HepG2 (cell line): Measurements from ENCODE around the gene GRIK1. TPM values are rescaled to one million over a fixed set of nuclear protein-coding genes. Genes with fewer than 3 reads are reported as not detected.

ENCODE experiments used
- ATAC-seq: fragments of 200-7000 bp; cut with Tn5 transposase; 3 replicates; pipeline ENCODE4 v1.9.1; 2020; ENCODE audit warnings: mild to moderate bottlenecking, moderate library complexity
- BruUV-seq: library from RNA; stranded (reverse); fragments of 400-500 nt; replicated peaks from 2 replicates; lab custom pipeline; 2021; lab: Mats Ljungman, UMichigan
- CTCF ChIA-PET: fragments of 300-600 bp; formaldehyde crosslinking; extraction: SDS; loops from one replicate; lab custom pipeline; 2021; ENCODE audit warnings: low total read pairs, inconsistent platforms, low intra/inter-chr PET ratio; lab: Yijun Ruan, JAX
- POLR2A ChIA-PET: fragments of 350-600 bp; sonication (Branson Sonifier 250); formaldehyde crosslinking; loops from one replicate; lab custom pipeline; 2020; ENCODE audit warnings: antibody characterized with exemption, inconsistent platforms; lab: Yijun Ruan, JAX
- DNase-seq: peaks from one replicate; pipeline ENCODE4 v3.0.0-alpha.2; 2015; ENCODE audit warnings: low spot score
- FAIRE-seq: peaks from 3 replicates; lab custom pipeline; 2011; peaks lifted over from hg19 to GRCh38; lab: Jason Lieb, UNC
- H2AFZ ChIP-seq: one replicate; pipeline ENCODE4 v1.6.1; 2011; ENCODE audit warnings: low read length, inconsistent platforms
- H3K27ac ChIP-seq: fragments of 300-600 bp; 3 replicates; pipeline ENCODE4 v1.8.0; 2011; ENCODE audit warnings: mixed run types, mild to moderate bottlenecking, mixed read lengths, low read length, inconsistent platforms; ENCODE audit not compliant: insufficient read depth; ENCODE audit errors: extremely low read length
- H3K27me3 ChIP-seq, 2 experiments: fragments of 200-600 bp in 1 of 2; 2 replicates in 1 of 2; 3 replicates in 1 of 2; pipeline versions ENCODE4 v1.6.0 to v1.8.0; 2011; ENCODE audit warnings: low read length in 2 of 2, mild to moderate bottlenecking in 2 of 2, moderate library complexity in 2 of 2, inconsistent platforms in 1 of 2; ENCODE audit not compliant: insufficient read depth in 2 of 2, control insufficient read depth in 1 of 2
- H3K36me3 ChIP-seq, 2 experiments: fragments of 200-600 bp in 1 of 2; replicated peaks in 1 of 2; 2 replicates in 1 of 2; 3 replicates in 1 of 2; pipeline versions ENCODE4 v1.5.1 to v1.8.0; 2011; ENCODE audit warnings: low read length in 2 of 2, inconsistent platforms in 1 of 2; ENCODE audit not compliant: insufficient read depth in 2 of 2, control insufficient read depth in 1 of 2
- H3K4me1 ChIP-seq: 2 replicates; pipeline ENCODE4 v1.5.1; 2012; ENCODE audit warnings: low read length, inconsistent platforms; ENCODE audit not compliant: insufficient read depth
- H3K4me2 ChIP-seq: 2 replicates; pipeline ENCODE4 v1.6.0; 2011; ENCODE audit warnings: low read depth, low read length, inconsistent platforms
- H3K4me3 ChIP-seq, 3 experiments: fragments of 200-600 bp in 1 of 3; sonication (generic), shearing (Covaris generic) in 1 of 3; replicated peaks in 1 of 3; 2 replicates each; pipeline ENCODE4 v1.5.1; 2011 to 2016; ENCODE audit warnings: low read length in 3 of 3, inconsistent platforms in 2 of 3, low read depth in 2 of 3, mild to moderate bottlenecking in 2 of 3, control low read depth in 1 of 3, mixed read lengths in 1 of 3; ENCODE audit not compliant: insufficient read depth in 1 of 3
- H3K79me2 ChIP-seq: one replicate; pipeline ENCODE4 v1.6.1; 2011; ENCODE audit warnings: low read length, inconsistent platforms; ENCODE audit not compliant: insufficient read depth
- H3K9ac ChIP-seq: 2 replicates; pipeline ENCODE4 v1.6.0; 2011; ENCODE audit warnings: mild to moderate bottlenecking, low read depth, low read length, inconsistent platforms; ENCODE audit not compliant: insufficient read depth
- H3K9me3 ChIP-seq: 2 replicates; pipeline ENCODE4 v1.5.1; 2012; ENCODE audit warnings: mild to moderate bottlenecking, low read length
- H4K20me1 ChIP-seq: 2 replicates; pipeline ENCODE4 v1.6.0; 2011; ENCODE audit warnings: inconsistent platforms, mild to moderate bottlenecking, low read length, moderate library complexity; ENCODE audit not compliant: insufficient read depth
- ESRRA ChIP-seq: sonication (generic); formaldehyde crosslinking; IDR thresholded peaks from 2 replicates; pipeline ENCODE4 v1.5.1; 2020; ENCODE audit warnings: mild to moderate bottlenecking, low read depth, missing genetic modification reagents
- HDAC2 ChIP-seq: sonication (generic); formaldehyde crosslinking; IDR thresholded peaks from 2 replicates; pipeline ENCODE4 v1.4.0; 2020; ENCODE audit warnings: missing genetic modification reagents
- IRF2 ChIP-seq: IDR thresholded peaks from 2 replicates; pipeline ENCODE4 v1.6.1; 2018; ENCODE audit warnings: missing genetic modification reagents, missing compliant biosample characterization
- NPAS2 ChIP-seq: sonication (generic); formaldehyde crosslinking; IDR thresholded peaks from 2 replicates; pipeline ENCODE4 v1.8.0; 2022; ENCODE audit warnings: mild to moderate bottlenecking, missing genetic modification reagents, borderline replicate concordance
- PCBP1 ChIP-seq: fragments of 200-400 bp; formaldehyde crosslinking; IDR thresholded peaks from 2 replicates; pipeline ENCODE4 v1.6.1; 2017; ENCODE audit warnings: mild to moderate bottlenecking, low read depth, low read length, borderline replicate concordance
- TCF7L2 ChIP-seq: IDR thresholded peaks from 2 replicates; pipeline ENCODE4 v1.6.1; 2011; ENCODE audit warnings: mild to moderate bottlenecking, low read depth, low read length, moderate library complexity
- TEF ChIP-seq: sonication (generic); formaldehyde crosslinking; IDR thresholded peaks from 2 replicates; pipeline ENCODE4 v1.5.0; 2020; ENCODE audit warnings: missing genetic modification reagents
- TMF1 ChIP-seq: sonication (generic); formaldehyde crosslinking; IDR thresholded peaks from 2 replicates; pipeline ENCODE4 v1.8.1; 2022; ENCODE audit warnings: low read depth, missing genetic modification reagents
- ZNF446 ChIP-seq: sonication (generic); formaldehyde crosslinking; IDR thresholded peaks from 2 replicates; pipeline ENCODE4 v1.5.0; 2020; ENCODE audit warnings: mild to moderate bottlenecking, missing genetic modification reagents
- ZNF496 ChIP-seq: sonication (generic); formaldehyde crosslinking; IDR thresholded peaks from 2 replicates; pipeline ENCODE4 v1.8.1; 2023; ENCODE audit warnings: mild to moderate bottlenecking, moderate library complexity, missing genetic modification reagents; ENCODE audit not compliant: insufficient replicate concordance
- WGBS: methylation state at CpG from one replicate; pipeline ENCODE4 v1.1.6; 2017; ENCODE audit warnings: low lambda C conversion rate; 5-methylcytosine and 5-hydroxymethylcytosine counted together
- in situ Hi-C: cut with HindIII; loops from 2 replicates; pipeline ENCODE4 v1.10.0; 2017; ENCODE audit warnings: low pct_unique_long_range_greater_than_20kb; ENCODE audit not compliant: extremely low pct_ligation_motif_present
- intact Hi-C: fragments of 100-400 bp; cut with micrococcal nuclease; formaldehyde crosslinking; loops from one replicate; pipeline ENCODE4 v1.10.0; 2022; ENCODE audit not compliant: unreplicated experiment
- polyA plus RNA-seq, 8 experiments: library from polyadenylated mRNA; depleted of rRNA in 3 of 8; stranded (reverse) in 7 of 8; unstranded in 1 of 8; fragments of >200 nt; fragmentation: Illumina TruSeq in 4 of 8; extraction: Trizol in 4 of 8; gene quantifications; 2 replicates each; pipeline versions ENCODE4 v1.2.1 to v1.2.3, GENCODE V29; 2011 to 2016; ENCODE audit warnings: low read depth in 4 of 8, missing spikeins in 1 of 8, mixed read lengths in 1 of 8; ENCODE audit not compliant: insufficient read depth in 1 of 8
- total RNA-seq, 5 experiments: library from RNA; depleted of rRNA; stranded (reverse); fragments of >200 nt; fragmentation: Illumina TruSeq; extraction: Trizol; gene quantifications; 2 replicates each; pipeline ENCODE4 v1.2.3, GENCODE V29; 2016; ENCODE audit warnings: low read depth in 1 of 5
- TF ChIP-seq, protein P1 (sequence below): sonication (generic); formaldehyde crosslinking; IDR thresholded peaks from 2 replicates; pipeline ENCODE4 v1.5.1; 2020; ENCODE audit warnings: missing genetic modification reagents, mild to moderate bottlenecking, borderline replicate concordance
- TF ChIP-seq, protein P2 (sequence below): IDR thresholded peaks from 2 replicates; pipeline ENCODE4 v1.6.1; 2016; ENCODE audit warnings: missing compliant biosample characterization, missing genetic modification reagents, borderline replicate concordance
- TF ChIP-seq, protein P3 (sequence below): sonication (generic); formaldehyde crosslinking; IDR thresholded peaks from 2 replicates; pipeline ENCODE4 v1.4.0; 2020; ENCODE audit warnings: mild to moderate bottlenecking, missing genetic modification reagents

The GRIK1 gene
- total and polyA plus RNA-seq, 2 of the 13 experiments (the other 11 are each of a cell fraction or from before 2014, with no cell fraction given), result not detected

GRCh38 chr21:29639366-29640079, 300.3 kb downstream of the GRIK1 start:
- Histone ChIP-seq H3K4me2 (no peak overlapping the region), H3K79me2 (no peaks in the 10 kb centered on the region), H3K27ac (no peak overlapping the region), H3K4me3 (no peak overlapping the region), H3K27me3 (no peaks in the 10 kb centered on the region), H3K9me3 (no peaks in the 10 kb centered on the region), H3K36me3 (no peaks in the 10 kb centered on the region), H2AFZ (no peak overlapping the region), H4K20me1 (no peaks in the 10 kb centered on the region), H3K9ac (no peak overlapping the region), H3K4me1 (no peaks in the 10 kb centered on the region)
- POLR2A ChIA-PET, result no interaction called here
- in situ Hi-C loops, result no loop called here
- FAIRE-seq, result no peak
- intact Hi-C loops, result no loop called here
- CTCF ChIA-PET, result no interaction called here
- 21% methylated on average over 5 of the region's 5 CpGs for WGBS
- ATAC-seq, result no peak
- no peak for TF ChIP-seq ESRRA
- TF ChIP-seq ZNF496 (CRISPR knock-in tag), result no peak
- TF ChIP-seq, protein P1, sequence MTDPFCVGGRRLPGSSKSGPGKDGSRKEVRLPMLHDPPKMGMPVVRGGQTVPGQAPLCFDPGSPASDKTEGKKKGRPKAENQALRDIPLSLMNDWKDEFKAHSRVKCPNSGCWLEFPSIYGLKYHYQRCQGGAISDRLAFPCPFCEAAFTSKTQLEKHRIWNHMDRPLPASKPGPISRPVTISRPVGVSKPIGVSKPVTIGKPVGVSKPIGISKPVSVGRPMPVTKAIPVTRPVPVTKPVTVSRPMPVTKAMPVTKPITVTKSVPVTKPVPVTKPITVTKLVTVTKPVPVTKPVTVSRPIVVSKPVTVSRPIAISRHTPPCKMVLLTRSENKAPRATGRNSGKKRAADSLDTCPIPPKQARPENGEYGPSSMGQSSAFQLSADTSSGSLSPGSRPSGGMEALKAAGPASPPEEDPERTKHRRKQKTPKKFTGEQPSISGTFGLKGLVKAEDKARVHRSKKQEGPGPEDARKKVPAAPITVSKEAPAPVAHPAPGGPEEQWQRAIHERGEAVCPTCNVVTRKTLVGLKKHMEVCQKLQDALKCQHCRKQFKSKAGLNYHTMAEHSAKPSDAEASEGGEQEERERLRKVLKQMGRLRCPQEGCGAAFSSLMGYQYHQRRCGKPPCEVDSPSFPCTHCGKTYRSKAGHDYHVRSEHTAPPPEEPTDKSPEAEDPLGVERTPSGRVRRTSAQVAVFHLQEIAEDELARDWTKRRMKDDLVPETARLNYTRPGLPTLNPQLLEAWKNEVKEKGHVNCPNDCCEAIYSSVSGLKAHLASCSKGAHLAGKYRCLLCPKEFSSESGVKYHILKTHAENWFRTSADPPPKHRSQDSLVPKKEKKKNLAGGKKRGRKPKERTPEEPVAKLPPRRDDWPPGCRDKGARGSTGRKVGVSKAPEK (CRISPR knock-in tag), result no peak
- no peak for TF ChIP-seq IRF2
- TF ChIP-seq PCBP1, result no peak
- no peak for TF ChIP-seq ZNF446 (CRISPR knock-in tag)
- no peak for TF ChIP-seq TCF7L2
- TF ChIP-seq HDAC2, result no peak
- TF ChIP-seq, protein P2, sequence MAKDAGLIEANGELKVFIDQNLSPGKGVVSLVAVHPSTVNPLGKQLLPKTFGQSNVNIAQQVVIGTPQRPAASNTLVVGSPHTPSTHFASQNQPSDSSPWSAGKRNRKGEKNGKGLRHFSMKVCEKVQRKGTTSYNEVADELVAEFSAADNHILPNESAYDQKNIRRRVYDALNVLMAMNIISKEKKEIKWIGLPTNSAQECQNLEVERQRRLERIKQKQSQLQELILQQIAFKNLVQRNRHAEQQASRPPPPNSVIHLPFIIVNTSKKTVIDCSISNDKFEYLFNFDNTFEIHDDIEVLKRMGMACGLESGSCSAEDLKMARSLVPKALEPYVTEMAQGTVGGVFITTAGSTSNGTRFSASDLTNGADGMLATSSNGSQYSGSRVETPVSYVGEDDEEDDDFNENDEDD (CRISPR knock-in tag), result no peak
- no peak for TF ChIP-seq TEF (CRISPR knock-in tag)
- TF ChIP-seq, protein P3, sequence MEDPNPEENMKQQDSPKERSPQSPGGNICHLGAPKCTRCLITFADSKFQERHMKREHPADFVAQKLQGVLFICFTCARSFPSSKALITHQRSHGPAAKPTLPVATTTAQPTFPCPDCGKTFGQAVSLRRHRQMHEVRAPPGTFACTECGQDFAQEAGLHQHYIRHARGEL (CRISPR knock-in tag), result no peak
- TF ChIP-seq NPAS2 (CRISPR knock-in tag), result no peak
- TF ChIP-seq TMF1 (CRISPR knock-in tag), result no peak
- DNase-seq, result no peak
- no TSS peak for BruUV-seq
